Measurements from ENCODE around the gene PLAAT2.
"Not testable (repeated sequence)": the region's sequence is repeated elsewhere in the genome, so short reads cannot be mapped to it uniquely, and the experiment has no call there.

Gene PLAAT2

DNA sequence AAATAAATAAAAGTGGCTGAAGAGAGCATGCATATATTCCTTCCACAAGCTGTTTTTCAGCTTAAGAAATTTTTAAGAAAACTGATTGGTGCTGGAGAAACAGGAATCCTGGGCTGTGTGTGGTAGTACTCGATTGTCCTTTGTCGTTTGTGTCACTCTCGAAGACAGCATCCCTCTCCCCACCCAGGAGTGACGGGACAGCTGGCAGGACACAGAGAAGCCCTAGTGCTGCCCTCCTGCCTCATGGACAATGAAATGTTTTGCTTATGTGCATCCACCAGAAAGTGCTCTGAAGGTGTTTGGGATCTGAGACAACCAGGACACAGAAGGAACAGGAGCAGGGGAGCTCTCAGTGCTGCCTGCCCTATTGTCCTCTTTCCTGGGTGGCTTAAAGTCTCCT lies 13.8 kb downstream of the PLAAT2 start:
- DNase-seq (ENCODE audit: low read depth, low spot score), result no peak

DNA sequence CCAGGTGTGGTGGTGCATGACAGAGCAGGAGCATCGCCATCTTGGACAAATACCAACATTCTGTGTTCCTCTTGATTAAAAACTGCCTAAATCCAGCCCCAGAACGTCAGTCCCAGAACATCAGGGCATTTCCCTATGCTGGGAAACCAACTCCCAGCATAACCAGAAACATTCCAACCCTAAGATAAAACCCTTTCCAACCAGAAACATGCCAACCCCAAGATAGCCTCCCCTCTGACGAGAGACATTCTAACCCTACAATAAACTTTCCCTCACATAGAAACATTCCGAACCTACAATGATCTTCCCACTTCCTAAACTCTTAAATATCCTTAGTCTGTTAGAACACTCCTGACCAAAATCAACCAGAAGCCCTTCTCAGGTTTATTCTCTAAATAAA lies 15.0 kb downstream of the PLAAT2 start:
- no peak for DNase-seq (ENCODE audit: low read depth, low spot score)

DNA sequence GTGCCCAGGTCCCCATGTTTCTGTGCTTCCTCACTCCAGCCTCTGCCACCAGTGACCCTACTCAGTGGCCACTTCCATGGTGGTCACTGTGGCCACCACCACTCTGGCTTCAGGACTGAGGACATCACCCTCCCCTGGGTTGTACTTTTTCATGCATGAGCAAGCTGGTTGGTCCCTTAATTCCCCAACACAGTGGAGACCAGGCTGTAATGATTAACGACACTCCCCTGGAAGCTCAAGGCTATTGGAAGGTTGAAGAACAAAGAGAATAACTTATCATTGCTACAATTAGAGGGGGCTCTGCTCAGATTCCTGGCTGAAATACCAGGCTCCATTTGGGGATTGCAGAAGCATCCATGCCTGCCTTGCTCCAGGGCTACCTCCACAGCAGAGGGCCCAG lies 16.1 kb downstream of the PLAAT2 start:
- no peak for DNase-seq (ENCODE audit: low read depth, low spot score)

DNA sequence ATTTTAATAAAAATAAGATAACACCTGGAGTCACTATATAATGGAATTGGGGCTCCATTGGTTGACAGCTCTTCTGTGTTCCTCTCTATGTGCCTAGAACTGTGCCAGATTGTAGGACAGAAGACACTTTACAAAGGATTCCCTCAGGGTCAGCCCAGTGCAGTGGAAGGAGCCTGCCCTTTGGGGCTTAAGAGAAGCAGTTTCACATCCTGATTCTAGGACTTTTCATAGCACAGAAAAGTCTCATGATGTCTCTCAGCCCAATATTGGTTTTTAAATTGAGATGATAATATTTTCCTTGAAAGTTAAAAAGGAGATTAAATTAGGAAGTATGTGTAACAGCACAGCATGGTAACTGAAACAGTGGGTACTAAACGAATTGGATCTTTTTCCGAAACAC lies 19.5 kb downstream of the PLAAT2 start:
- no peak for DNase-seq (ENCODE audit: low read depth, low spot score)

DNA sequence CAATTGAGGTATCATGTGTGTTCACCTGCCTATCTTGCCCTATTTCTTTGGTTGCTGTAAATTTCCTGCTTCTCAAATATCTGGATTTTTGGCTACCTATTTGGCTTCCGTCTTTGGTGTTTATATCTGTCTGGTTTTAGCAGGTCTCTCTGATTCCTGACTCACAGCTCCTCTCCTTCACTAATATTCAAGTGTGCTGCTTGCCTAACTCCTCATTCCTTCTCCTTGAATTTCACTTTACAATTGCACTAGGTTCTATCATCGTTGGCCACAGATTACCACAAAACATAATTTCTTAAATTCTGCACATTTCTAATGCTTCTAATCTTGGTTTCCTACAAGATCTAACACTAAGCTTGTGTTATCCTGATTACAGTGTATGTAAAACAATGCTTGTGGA lies 20.7 kb downstream of the PLAAT2 start:
- DNase-seq (ENCODE audit: low read depth, low spot score), result not testable (repeated sequence)

DNA sequence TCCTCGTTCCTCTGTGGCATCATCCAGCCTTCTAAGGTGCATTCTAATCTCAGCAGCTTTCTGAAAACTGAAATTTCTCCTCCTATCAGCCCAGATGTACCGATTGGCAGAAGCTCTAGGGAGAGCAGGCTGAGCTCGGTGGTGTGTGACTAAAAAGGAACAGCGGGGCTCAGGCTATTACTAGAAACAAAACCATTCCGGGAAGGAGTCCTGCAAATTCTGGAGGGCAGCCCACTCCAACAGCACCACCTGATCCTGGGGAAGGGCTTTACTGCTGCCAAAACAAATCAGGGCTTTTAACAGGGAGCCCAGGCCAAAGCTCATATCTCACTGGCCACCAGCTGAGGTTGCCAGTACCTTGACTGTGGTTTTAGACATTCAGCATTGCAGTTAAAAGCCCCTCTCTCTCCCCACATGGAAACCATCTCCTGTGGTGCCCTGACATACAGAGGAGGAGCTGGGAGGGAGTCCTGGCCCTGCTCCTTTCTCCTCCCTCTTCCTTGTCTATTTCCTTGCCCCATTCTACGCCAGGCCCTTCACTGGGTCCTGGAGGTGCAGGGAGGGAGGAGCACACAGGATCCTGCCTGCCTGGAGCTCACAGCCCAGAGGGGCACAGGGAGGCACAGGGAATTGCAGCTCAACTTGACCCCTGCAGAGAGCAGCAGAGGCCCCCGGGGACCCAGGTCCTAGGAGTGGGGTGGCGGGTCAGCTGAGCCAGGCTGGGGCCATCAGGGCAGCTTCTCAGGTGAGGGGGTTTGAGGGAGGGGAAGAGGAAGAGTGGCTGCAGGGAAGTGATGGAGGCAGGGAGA lies 25.7 kb downstream of the PLAAT2 start:
- no peak for DNase-seq (ENCODE audit: low read depth, low spot score)

DNA sequence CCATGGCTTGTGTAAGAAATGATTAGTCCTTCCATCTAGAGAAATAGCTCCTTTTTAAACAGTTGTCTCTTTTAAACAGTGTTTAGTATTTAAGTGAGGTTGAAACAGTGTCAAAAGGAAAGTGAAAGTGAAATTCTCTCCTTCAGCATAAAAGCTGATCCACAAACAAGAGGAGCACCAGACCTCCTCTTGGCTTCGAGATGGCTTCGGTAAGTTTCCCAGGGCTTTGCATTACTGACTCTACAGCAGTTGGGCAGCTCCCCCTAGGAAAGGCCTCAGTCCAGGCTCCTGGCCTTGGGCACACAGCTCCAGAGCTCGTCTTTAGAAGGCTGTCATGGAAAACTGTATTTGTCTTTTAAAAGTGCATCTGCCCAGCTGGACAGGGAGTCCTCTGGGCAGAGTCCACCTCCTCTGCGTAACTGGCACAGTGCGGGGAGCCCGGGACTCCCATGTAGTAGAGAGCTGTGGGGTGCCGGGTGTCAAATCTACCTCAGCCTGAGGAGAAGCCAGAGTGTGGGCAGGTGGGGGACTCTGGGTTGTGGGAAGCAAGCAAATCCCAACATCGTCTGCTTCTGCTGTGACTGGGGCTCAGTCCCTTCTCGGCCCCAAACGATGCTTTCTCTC lies 26.4 kb downstream of the PLAAT2 start, which contains the start of gene PLAAT4:
TSS of gene PLAAT4 (plus strand) at position 140 of the 624 bp plus-strand sequence. CDS start at position 201, 61 bp downstream.
- no peak for DNase-seq (ENCODE audit: low read depth, low spot score)

DNA sequence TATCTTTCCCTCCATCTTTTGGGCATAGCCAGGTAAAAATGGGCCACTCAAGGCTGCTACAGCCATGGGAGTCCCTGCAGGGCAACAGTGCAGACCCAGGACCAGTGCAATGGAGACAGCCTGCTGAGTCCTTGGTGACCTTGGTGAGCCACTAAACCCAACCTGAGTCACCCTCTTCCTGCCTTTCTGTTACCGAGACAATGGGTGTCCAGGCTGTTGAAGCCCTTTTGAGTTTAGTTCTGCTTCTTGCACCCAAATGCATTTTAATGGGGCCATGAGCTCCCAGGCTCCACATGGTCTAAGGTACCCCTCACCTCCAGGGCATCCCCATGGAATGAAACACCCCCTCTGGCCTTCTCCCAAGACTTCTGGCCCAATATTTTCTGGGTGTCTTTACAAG lies 27.4 kb downstream of the PLAAT2 start:
- no peak for DNase-seq (ENCODE audit: low read depth, low spot score)

DNA sequence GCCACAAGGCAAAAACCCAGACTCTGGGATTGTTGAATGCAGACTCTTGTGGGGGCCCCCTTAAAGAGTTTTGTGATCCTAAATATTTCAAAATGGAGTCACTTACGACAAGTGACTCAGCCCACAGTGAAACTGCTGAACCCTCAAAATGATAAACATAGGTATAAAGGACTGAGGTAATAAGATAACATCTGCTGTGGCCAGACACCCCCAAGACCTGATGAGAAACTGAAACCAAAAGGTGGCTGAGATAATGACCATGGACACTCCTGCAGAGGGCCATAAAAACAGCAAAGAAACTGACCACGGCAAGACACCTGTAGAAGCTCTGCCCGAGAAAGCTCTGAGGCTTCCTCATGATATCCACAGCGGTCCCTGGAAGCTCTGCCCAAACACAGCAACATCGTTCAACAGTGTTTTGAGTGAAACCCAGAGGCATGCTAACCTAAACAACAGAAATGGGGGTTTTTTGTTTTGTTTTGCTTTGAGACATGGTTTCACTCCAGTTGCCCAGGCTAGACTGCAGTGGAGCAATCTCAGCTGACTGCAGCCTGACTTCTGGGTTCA lies 28.2 kb downstream of the PLAAT2 start:
- DNase-seq (ENCODE audit: low read depth, low spot score), result no peak

DNA sequence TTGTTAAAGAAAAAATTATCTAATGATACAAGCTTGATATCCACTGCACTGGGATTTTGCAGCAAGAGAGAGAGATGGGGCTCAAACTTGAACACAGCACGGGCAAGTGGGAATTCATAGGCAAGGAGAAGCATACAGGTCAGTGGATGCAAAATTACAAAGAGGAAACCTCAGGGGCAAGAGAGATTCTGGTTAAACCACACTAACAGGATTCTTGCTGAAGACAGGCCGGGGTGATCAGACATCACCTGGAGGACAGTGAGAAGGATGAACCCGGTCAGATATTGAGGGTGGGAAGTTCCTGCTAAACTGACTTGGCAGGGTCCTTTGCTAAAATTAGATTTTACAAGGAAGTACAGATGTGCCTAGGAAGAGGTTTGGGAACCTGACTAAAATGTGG lies 29.1 kb downstream of the PLAAT2 start:
- no peak for DNase-seq (ENCODE audit: low read depth, low spot score)

DNA sequence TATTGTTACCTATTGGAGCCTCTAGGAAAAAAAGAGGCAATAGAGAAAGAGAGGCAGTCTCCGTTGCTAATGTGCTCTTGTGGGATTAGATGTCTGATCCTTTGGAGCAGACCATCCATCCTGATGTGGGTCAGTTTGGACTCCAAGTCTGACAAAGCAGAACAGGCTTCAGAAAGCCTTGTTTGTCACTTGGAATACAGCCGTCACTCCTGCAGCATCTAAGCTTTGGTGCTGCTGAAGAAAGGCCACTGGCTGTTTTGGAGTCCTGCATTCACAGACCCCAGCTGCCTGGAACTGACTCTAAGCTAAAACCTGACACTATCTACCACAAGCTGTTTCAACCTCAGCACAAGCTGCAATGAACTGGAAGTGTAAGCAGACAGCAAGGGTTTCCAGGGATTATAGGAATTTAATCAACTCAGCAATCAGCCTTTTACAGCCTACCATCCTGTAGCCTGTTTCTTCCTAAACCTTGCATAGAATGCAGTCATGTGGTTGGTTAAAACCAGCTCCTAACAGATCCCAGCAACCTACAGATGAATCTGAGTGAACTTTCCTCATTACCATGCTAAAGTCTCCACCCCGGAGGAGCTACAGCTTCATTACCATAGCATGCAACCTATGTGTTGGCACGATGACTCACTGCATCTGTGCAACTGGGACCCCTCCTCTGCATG lies 30.2 kb downstream of the PLAAT2 start:
- no peak for DNase-seq (ENCODE audit: low read depth, low spot score)

DNA sequence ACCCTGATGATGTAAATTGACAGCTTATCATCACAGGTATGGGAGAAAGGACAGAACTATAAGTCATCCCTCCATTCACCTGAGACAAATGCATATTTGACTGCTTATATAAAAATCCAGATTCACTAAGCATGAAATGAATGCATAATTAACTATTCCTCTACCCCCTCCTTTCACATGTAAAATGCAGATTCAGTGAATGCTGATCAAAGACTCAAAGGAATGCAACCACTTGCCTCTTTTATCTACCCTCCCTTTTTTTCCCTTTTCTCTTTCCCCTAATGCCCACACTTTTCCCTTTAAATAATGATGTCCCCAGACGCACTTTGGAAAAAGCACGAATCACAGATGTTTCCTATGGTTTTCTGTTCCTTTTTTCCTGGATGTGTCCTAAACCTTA lies 31.1 kb downstream of the PLAAT2 start:
- no peak for DNase-seq (ENCODE audit: low read depth, low spot score)

DNA sequence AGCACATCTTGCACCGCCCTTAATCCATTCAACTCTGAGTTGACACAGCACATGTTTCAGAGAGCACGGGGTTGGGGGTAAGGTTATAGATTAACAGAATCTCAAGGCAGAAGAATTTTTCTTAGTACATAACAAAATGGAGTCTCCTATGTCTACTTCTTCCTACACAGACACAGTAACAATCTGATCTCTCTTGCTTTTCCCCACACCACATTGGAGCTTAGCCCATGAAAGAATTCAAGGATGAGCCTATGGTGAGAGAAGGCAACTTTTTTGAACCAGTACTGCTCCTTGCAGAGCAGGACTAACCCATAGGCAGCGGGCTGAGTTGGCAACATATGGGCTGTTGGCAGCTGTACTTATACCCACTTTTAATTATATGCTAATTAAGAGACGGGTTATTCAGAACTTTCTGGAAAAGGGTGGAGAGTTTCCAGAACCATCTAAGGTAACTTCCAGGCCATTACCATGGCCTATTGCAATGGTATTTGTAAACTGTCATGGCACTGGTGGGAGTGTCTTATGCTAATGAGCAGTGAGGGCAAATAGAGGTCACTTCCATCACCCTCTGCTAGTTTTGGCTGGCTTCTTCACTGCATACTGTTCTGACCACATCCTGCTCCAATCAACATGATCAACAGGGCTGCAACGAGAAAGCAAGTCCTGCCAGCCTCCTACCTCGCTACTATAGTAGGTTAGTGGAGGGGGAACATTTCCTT lies 31.9 kb downstream of the PLAAT2 start:
- peak; percentile 41 for DNase-seq (ENCODE audit: low read depth, low spot score)

DNA sequence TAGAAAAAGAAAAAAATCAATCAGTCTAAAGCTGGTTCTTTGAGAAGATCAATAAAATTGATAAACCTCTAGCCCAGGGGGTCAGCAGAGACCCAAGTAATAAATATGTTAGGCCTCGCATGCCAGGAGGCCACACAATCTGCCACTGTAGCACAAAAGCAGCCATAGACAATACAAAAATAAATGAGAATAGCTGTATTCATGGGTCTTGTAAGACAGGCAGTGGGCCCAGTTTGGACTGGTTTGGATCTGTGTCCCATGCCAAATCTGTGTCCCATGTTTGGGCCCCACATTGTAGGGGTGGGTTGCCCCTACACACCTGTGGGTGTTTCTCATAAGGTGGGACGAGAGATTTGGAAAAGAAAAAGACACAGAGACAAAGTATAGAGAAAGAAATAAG lies 33.2 kb downstream of the PLAAT2 start:
- no peak for DNase-seq (ENCODE audit: low read depth, low spot score)

DNA sequence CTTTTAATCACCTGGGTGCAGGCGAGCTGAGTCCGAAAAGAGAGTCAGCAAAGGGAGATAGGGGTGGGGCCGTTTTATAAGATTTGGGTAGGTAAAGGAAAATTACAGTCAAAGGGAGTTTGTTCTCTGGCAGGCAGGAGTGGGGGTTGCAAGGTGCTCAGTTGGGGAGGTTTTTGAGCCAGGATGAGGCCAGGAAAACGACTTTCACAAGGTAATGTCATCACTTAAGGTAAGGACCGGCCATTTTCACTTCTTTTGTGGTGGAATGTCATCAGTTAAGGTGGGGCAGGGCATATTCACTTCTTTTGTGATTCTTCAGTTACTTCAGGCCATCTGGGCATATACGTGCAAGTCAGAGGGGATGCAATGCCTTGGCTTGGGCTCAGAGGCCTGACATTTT lies 33.8 kb downstream of the PLAAT2 start:
- not testable (repeated sequence) for DNase-seq (ENCODE audit: low read depth, low spot score)

DNA sequence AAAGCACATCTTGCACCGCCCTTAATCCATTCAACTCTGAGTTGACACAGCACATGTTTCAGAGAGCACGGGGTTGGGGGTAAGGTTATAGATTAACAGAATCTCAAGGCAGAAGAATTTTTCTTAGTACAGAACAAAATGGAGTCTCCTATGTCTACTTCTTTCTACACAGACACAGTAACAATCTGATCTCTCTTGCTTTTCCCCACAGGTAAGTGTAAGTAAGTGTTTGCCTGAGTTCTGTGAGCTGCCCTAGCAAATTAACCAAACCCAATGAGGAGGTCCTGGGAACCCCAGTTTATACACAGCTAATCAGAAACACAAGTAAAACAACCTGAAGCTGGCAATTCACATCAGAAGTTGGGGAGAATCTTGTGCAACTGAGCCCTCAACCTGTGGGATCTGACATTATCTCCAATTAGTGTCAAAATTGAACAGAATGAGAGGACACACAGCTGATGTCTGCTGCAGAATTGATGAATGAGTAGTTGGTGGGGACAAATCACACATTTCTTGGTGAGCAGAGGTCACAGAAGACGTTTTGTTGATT lies 34.4 kb downstream of the PLAAT2 start:
- not testable (repeated sequence) for DNase-seq (ENCODE audit: low read depth, low spot score)

DNA sequence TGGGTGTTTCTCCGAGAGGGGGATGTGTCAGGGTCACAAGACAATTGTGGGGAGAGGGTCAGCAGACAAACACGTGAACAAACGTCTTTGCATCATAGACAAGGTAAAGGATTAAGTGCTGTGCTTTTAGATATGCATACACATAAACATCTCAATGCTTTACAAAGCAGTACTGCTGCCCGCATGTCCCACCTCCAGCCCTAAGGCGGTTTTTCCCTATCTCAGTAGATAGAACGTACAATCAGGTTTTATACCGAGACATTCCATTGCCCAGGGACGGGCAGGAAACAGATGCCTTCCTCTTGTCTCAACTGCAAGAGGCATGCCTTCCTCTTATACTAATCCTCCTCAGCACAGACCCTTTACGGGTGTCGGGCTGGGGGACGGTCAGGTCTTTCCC lies 35.0 kb downstream of the PLAAT2 start:
- DNase-seq (ENCODE audit: low read depth, low spot score), result not testable (repeated sequence)

DNA sequence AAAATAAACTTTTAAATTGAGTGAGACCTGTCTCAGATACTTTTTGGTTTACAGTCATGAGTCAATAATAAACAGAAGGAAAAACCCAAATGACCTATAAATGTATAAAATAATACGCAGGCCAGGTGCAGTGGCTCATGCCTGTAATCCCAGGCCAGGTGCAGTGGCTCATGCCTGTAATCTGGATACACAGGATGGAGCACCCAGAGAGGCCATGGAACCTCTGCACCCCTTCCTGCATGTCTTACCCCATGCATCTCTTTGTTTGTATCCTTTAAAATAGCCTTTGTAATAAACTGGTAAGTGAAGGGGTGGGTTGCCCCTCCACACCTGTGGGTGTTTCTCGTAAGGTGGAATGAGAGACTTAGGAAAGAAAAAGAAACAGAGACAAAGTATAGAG lies 35.5 kb downstream of the PLAAT2 start:
- no peak for DNase-seq (ENCODE audit: low read depth, low spot score)

DNA sequence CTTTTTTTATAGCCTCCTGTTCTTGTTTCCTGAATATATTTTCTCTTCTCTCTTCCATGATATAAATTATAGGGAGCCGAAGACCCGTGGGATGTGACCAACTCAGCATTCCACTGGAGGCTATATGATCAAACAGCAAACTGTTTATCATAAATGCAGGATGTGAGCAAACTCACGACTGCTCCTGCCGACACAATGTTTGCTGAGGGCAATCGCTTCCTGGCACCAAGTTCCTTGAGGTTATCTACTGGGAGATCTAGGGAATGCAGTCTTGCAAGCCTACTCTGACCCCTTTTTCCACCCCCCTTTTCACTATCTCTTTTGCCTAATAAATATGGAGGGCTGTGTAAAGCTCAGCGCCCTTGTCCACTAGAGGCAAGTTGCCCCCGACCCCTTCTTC lies 40.0 kb downstream of the PLAAT2 start:
- DNase-seq (ENCODE audit: low read depth, low spot score), result no peak

DNA sequence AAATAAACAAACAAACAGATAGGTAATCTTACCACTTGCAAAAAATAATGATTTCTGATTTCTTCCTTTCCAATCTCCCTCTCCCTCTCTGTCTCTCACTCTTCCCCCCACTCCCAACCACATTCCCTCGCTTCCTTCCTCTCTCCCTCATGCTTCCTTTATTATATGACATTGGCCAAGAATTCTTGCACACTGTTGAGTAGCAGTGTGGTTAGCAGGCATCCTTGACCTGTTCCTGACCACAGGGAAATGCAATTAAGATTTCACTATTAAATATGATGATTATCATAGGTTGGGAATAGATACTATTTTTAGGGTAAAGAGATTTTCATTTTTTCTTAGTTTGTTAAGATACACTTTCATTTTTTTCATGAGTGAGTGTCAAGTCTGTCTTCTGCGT lies 41.3 kb downstream of the PLAAT2 start:
- DNase-seq (ENCODE audit: low read depth, low spot score), result no peak

DNA sequence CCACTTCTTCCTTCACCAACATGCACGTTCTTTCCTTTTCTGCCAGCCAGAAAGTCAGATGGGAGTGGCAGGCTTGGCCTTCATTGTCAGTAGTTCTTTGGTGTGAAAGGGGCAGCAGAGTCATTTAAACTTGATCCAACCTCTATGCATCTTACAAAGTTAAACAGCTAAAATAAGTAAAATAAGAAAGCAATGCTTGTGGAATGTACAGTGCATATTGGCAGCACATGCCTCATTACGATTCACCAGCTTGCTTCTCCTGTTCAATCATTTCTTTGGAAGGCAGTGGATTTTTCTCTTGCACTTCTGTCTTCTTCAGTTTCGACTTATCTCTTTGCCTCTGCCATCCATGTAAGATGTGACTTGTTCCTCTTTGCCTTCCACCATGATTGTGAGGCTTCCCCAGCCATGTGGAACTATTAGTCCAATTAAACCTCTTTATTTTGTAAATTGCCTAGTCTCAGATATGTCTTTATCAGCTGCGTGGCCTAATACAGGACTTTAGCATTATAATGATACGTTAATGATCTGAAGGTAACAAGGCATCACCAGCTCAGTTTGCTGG lies 42.5 kb downstream of the PLAAT2 start:
- no peak for DNase-seq (ENCODE audit: low read depth, low spot score)
